Measurements from ENCODE around the gene ZNF267.

DNA sequence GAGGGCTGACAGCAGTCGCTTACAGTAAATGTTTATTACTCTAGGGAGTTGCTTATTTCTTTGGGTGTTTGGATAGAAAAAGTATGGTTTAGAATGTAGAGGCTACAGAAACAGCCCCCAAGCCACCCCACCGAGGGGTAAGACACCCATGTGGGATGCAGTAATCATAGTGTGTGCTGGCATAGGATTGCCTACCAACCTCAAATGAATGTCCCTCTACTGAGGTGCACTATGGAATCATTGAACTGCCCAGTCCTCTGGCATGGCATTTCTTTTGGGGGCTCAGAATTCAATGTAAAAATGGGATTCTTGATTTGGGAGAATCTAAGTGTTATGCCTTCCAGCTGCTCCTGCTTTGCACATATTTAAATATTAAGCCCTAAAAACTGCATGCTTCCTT is 46.8 kb downstream of the ZNF267 start:
- TF ChIP-seq, protein P1, sequence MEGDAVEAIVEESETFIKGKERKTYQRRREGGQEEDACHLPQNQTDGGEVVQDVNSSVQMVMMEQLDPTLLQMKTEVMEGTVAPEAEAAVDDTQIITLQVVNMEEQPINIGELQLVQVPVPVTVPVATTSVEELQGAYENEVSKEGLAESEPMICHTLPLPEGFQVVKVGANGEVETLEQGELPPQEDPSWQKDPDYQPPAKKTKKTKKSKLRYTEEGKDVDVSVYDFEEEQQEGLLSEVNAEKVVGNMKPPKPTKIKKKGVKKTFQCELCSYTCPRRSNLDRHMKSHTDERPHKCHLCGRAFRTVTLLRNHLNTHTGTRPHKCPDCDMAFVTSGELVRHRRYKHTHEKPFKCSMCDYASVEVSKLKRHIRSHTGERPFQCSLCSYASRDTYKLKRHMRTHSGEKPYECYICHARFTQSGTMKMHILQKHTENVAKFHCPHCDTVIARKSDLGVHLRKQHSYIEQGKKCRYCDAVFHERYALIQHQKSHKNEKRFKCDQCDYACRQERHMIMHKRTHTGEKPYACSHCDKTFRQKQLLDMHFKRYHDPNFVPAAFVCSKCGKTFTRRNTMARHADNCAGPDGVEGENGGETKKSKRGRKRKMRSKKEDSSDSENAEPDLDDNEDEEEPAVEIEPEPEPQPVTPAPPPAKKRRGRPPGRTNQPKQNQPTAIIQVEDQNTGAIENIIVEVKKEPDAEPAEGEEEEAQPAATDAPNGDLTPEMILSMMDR (IDR thresholded peaks at IDR 0.05; ENCODE audit: insufficient read depth, low read length) = no peak
- TF ChIP-seq REST (IDR thresholded peaks at IDR 0.05; ENCODE audit: insufficient replicate concordance, low read depth) (no peak), POLR2AphosphoS5 (IDR thresholded peaks at IDR 0.05; ENCODE audit: low read depth) (no peak)
